ENCODE results near the gene IGSF21. TPM values are rescaled to one million over a fixed set of nuclear protein-coding genes. Genes with fewer than 3 reads are reported as not detected.

IGSF21 gene
- total RNA-seq, 1 donor from 2014 or later = 2.4 TPM

- no peak for DNase-seq (ENCODE audit: low spot score in 2 of 2)
Measured at GRCh38 chr1:18294437-18295176, 187.0 kb downstream of the IGSF21 start.

GRCh38 chr1:18297896-18298648 lies 190.5 kb downstream of the IGSF21 start:
- Histone ChIP-seq H3K36me3 (no peaks in the 10 kb centered on the region), H3K4me1 (no peaks in the 10 kb centered on the region), H3K27me3 (no peaks in the 10 kb centered on the region), H3K4me3 (no peak overlapping the region), H3K27ac (no peak overlapping the region), H3K9me3 (no peaks in the 10 kb centered on the region)
- DNase-seq (ENCODE audit: low spot score in 2 of 2) = no peak
- TF ChIP-seq CTCF (IDR thresholded peaks at IDR 0.05) = no peak
- intact Hi-C loops (cut with DNase I) = no loop called here

More at GRCh38 chr1:18294437-18295176, 187.0 kb downstream of the IGSF21 start:
- Histone ChIP-seq H3K9me3 (no peaks in the 10 kb centered on the region), H3K36me3 (no peaks in the 10 kb centered on the region), H3K27me3 (no peaks in the 10 kb centered on the region), H3K27ac (no peak overlapping the region), H3K4me1 (no peaks in the 10 kb centered on the region), H3K4me3 (no peak overlapping the region)
- intact Hi-C loops (cut with DNase I) = no loop called here
- no peak for TF ChIP-seq CTCF (IDR thresholded peaks at IDR 0.05)

- TF ChIP-seq CTCF (IDR thresholded peaks at IDR 0.05) = peak in 2 of 3 experiments; percentile 24 to 50
- no peak overlapping the region for H3K4me3 ChIP-seq
- no peaks in the 10 kb centered on the region for H3K27me3 ChIP-seq
- H3K4me1 ChIP-seq = no peaks in the 10 kb centered on the region
- H3K9me3 ChIP-seq = no peaks in the 10 kb centered on the region
- H3K27ac ChIP-seq = no peak overlapping the region
- DNase-seq (ENCODE audit: low spot score in 2 of 2) = no peak
- H3K36me3 ChIP-seq = no peaks in the 10 kb centered on the region
- intact Hi-C loops (cut with DNase I) = no loop called here
Measured at GRCh38 chr1:18299441-18300338, 192.1 kb downstream of the IGSF21 start.

- Histone ChIP-seq H3K4me1 (no peaks in the 10 kb centered on the region), H3K4me3 (no peak overlapping the region), H3K36me3 (no peaks in the 10 kb centered on the region), H3K27me3 (no peaks in the 10 kb centered on the region), H3K27ac (no peak overlapping the region), H3K9me3 (no peaks in the 10 kb centered on the region)
- no peak for DNase-seq (ENCODE audit: low spot score in 2 of 2)
- intact Hi-C loops (cut with DNase I) = no loop called here
- TF ChIP-seq CTCF (IDR thresholded peaks at IDR 0.05) = no peak
Measured at GRCh38 chr1:18300376-18300775, 192.8 kb downstream of the IGSF21 start.

GRCh38 chr1:18302788-18303413 lies 195.3 kb downstream of the IGSF21 start:
- no peaks in the 10 kb centered on the region for H3K9me3 ChIP-seq
- no peaks in the 10 kb centered on the region for H3K36me3 ChIP-seq
- no peaks in the 10 kb centered on the region for H3K27me3 ChIP-seq
- TF ChIP-seq CTCF (IDR thresholded peaks at IDR 0.05) = peak in 1 of 3 experiments; percentile 7
- intact Hi-C loops (cut with DNase I) = no loop called here
- H3K4me3 ChIP-seq = no peak overlapping the region
- no peaks in the 10 kb centered on the region for H3K4me1 ChIP-seq
- no peak for DNase-seq (ENCODE audit: low spot score in 2 of 2)
- no peak overlapping the region for H3K27ac ChIP-seq
